Caco-2 (cell line): ENCODE measurements around the gene NCR2. TPM values are rescaled to one million over a fixed set of nuclear protein-coding genes. Genes with fewer than 3 reads are reported as not detected.

ENCODE experiments used
- BruUV-seq: library from RNA; stranded (reverse); fragments of 400-500 nt; replicated peaks from 2 replicates; lab custom pipeline; 2021; lab: Mats Ljungman, UMichigan
- CTCF ChIA-PET: fragments of 300-600 bp; sonication (Branson Sonifier 250); formaldehyde crosslinking; loops from one replicate; lab custom pipeline; 2022; ENCODE audit warnings: antibody characterized with exemption; lab: Charles Lee
- POLR2A ChIA-PET: fragments of 300-600 bp; sonication (Branson Sonifier 250); formaldehyde crosslinking; loops from one replicate; lab custom pipeline; 2022; ENCODE audit warnings: antibody characterized with exemption; lab: Charles Lee
- DNase-seq, 2 experiments: peaks; one replicate each; pipeline versions ENCODE4 v3.0.0 to v3.0.0-alpha.2; 2020 to 2022
- H3K27me3 ChIP-seq: replicated peaks from 2 replicates; pipeline ENCODE4 v1.6.0; 2011; ENCODE audit warnings: low read length; ENCODE audit not compliant: control insufficient read depth, insufficient read depth
- H3K36me3 ChIP-seq: 2 replicates; pipeline ENCODE4 v1.5.1; 2011; ENCODE audit warnings: low read length; ENCODE audit not compliant: control insufficient read depth, insufficient read depth
- H3K4me1 ChIP-seq: fragments of 250-450 bp; sonication (Bioruptor Pico); 2 replicates; pipeline ENCODE4 v1.5.1; 2020; ENCODE audit warnings: mild to moderate bottlenecking
- H3K4me3 ChIP-seq: 2 replicates; pipeline ENCODE4 v1.5.1; 2011; ENCODE audit warnings: low read depth, mild to moderate bottlenecking, control low read depth, low read length
- H3K9me3 ChIP-seq: fragments of 250-450 bp; sonication (Bioruptor Pico); 2 replicates; pipeline ENCODE4 v1.5.1; 2020; ENCODE audit warnings: mild to moderate bottlenecking, moderate library complexity
- H3K27ac Mint-ChIP-seq: one replicate; pipeline ENCODE4 v1.8.0; 2022; ENCODE audit warnings: mixed read lengths; ENCODE audit not compliant: unreplicated experiment
- H3K27me3 Mint-ChIP-seq: one replicate; pipeline ENCODE4 v1.8.0; 2022; ENCODE audit warnings: mixed read lengths; ENCODE audit not compliant: insufficient read depth, unreplicated experiment
- H3K36me3 Mint-ChIP-seq: one replicate; pipeline ENCODE4 v1.8.0; 2022; ENCODE audit warnings: mild to moderate bottlenecking, mixed read lengths; ENCODE audit not compliant: insufficient read depth, unreplicated experiment
- H3K4me1 Mint-ChIP-seq: one replicate; pipeline ENCODE4 v1.8.0; 2022; ENCODE audit warnings: low read depth, mixed read lengths; ENCODE audit not compliant: unreplicated experiment
- H3K4me3 Mint-ChIP-seq: one replicate; pipeline ENCODE4 v1.8.0; 2022; ENCODE audit warnings: mild to moderate bottlenecking, moderate library complexity, mixed read lengths; ENCODE audit not compliant: unreplicated experiment
- H3K9me3 Mint-ChIP-seq: one replicate; pipeline ENCODE4 v1.8.0; 2022; ENCODE audit warnings: mixed read lengths; ENCODE audit not compliant: unreplicated experiment
- intact Hi-C: fragments of 100-400 bp; cut with micrococcal nuclease; formaldehyde crosslinking; loops from one replicate; pipeline ENCODE4 v1.10.0; 2022; ENCODE audit not compliant: unreplicated experiment
- total RNA-seq: library from RNA; stranded (reverse); gene quantifications from 2 replicates; pipeline ENCODE4 v1.2.3, GENCODE V29; 2022
- TF ChIP-seq, protein P1 (sequence below), 2 experiments: fragments of 200-600 bp in 1 of 2; IDR thresholded peaks; 1 replicate in 1 of 2; 2 replicates in 1 of 2; pipeline versions ENCODE4 v1.5.1 to v1.8.0; 2011 to 2022; ENCODE audit warnings: antibody characterized with exemption in 1 of 2, control low read depth in 1 of 2, inconsistent platforms in 1 of 2, low read depth in 1 of 2, low read length in 1 of 2, mild to moderate bottlenecking in 1 of 2, moderate library complexity in 1 of 2; ENCODE audit not compliant: insufficient read depth in 1 of 2, severe bottlenecking in 1 of 2, unreplicated experiment in 1 of 2

NCR2 gene
- total RNA-seq, 1 experiment from 2014 or later: not detected

DNA sequence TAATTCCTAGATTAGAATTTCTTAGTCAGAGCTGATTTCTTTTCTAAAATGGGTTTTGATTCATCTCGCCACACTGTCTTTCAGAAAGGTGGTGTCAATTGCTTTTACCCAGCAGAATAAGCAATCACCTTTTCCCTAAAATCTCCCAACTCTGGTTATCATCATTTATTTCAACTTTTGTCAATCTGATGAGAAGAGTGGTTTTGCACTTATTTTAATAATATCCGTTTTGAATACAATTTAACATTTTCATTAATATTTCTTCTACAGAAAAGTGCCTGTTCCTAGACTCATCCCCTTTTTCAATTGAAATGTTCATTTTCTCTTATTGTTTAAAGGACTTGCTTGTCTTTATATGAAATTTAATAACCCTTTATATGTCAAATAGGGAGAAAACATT lies 8.2 kb upstream of the NCR2 start:
- ChIA-PET POLR2A (no interaction called here), CTCF (no interaction called here)
- H3K9me3 Mint-ChIP-seq: no peaks in the 10 kb centered on the region
- no peak overlapping the region for H3K27ac Mint-ChIP-seq
- no peaks in the 10 kb centered on the region for H3K4me1 ChIP-seq
- peaks cover 7% of the 10 kb centered on the region for H3K4me1 Mint-ChIP-seq
- no peak for DNase-seq
- no peaks in the 10 kb centered on the region; the same call in 1 of the 2 replicates for H3K27me3 ChIP-seq
- intact Hi-C loops: no loop called here
- no peaks in the 10 kb centered on the region for H3K9me3 ChIP-seq
- no peaks in the 10 kb centered on the region; the same call in 1 of the 2 replicates for H3K36me3 ChIP-seq
- H3K27me3 Mint-ChIP-seq: peaks cover 16% of the 10 kb centered on the region
- no peak overlapping the region for H3K4me3 Mint-ChIP-seq
- no TSS peak for BruUV-seq
- no peaks in the 10 kb centered on the region for H3K36me3 Mint-ChIP-seq
- no peak overlapping the region for H3K4me3 ChIP-seq
- TF ChIP-seq, protein P1, sequence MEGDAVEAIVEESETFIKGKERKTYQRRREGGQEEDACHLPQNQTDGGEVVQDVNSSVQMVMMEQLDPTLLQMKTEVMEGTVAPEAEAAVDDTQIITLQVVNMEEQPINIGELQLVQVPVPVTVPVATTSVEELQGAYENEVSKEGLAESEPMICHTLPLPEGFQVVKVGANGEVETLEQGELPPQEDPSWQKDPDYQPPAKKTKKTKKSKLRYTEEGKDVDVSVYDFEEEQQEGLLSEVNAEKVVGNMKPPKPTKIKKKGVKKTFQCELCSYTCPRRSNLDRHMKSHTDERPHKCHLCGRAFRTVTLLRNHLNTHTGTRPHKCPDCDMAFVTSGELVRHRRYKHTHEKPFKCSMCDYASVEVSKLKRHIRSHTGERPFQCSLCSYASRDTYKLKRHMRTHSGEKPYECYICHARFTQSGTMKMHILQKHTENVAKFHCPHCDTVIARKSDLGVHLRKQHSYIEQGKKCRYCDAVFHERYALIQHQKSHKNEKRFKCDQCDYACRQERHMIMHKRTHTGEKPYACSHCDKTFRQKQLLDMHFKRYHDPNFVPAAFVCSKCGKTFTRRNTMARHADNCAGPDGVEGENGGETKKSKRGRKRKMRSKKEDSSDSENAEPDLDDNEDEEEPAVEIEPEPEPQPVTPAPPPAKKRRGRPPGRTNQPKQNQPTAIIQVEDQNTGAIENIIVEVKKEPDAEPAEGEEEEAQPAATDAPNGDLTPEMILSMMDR (IDR thresholded peaks at IDR 0.05; ENCODE audit: insufficient read depth in 1 of 2, low read depth in 1 of 2, low read length in 1 of 2, severe bottlenecking in 1 of 2, unreplicated experiment in 1 of 2): no peak

DNA sequence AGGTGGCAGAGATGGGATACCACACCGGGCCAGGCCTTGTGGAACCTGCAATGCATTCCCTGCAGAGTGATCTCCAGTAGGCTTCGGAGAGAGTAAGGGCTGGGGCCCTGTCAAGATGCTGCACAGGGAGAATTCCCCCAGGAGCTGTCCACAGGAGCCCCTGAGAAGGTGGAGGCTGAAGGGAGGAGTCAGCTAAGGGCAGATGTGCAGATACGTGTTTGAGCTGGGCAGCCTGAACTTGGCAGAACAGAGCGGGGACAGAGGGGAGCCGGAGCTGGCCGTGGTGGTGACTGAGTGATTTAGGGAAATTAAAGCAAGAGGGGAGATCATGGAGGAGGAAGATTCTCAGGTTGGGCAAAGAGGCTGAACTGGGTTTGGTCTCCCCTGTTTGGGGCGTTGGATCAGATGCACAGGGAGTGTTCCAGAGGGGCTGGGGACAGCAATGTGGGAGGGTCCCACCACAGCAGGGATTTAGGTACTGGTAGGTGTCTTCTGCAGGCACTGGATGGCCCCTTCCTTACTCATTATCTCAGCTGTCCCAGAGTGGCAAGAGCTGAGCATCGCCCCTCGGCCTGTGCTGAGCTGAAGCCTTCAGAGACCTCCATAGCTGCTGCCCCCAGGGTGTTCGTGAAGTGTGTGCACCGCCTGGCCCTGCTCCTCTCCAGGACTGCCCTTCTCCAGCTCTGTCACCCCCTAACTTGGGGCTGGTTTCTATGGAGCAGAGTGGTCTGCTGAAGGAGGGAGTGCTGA lies 3.8 kb upstream of the NCR2 start:
- H3K9me3 ChIP-seq: no peaks in the 10 kb centered on the region
- Mint-ChIP-seq H3K4me1 (no peaks in the 10 kb centered on the region), H3K36me3 (no peaks in the 10 kb centered on the region), H3K9me3 (no peaks in the 10 kb centered on the region), H3K27ac (no peak overlapping the region), H3K27me3 (peaks cover 9% of the 10 kb centered on the region), H3K4me3 (no peak overlapping the region)
- H3K4me1 ChIP-seq: no peaks in the 10 kb centered on the region
- BruUV-seq: no TSS peak
- no peaks in the 10 kb centered on the region; the same call in 1 of the 2 replicates for H3K36me3 ChIP-seq
- no peaks in the 10 kb centered on the region; the same call in 1 of the 2 replicates for H3K27me3 ChIP-seq
- no peak for DNase-seq
- no peak overlapping the region for H3K4me3 ChIP-seq
- ChIA-PET POLR2A (no interaction called here), CTCF (no interaction called here)
- TF ChIP-seq, protein P1 (IDR thresholded peaks at IDR 0.05; ENCODE audit: insufficient read depth in 1 of 2, low read depth in 1 of 2, low read length in 1 of 2, severe bottlenecking in 1 of 2, unreplicated experiment in 1 of 2): no peak
- intact Hi-C loops: no loop called here

DNA sequence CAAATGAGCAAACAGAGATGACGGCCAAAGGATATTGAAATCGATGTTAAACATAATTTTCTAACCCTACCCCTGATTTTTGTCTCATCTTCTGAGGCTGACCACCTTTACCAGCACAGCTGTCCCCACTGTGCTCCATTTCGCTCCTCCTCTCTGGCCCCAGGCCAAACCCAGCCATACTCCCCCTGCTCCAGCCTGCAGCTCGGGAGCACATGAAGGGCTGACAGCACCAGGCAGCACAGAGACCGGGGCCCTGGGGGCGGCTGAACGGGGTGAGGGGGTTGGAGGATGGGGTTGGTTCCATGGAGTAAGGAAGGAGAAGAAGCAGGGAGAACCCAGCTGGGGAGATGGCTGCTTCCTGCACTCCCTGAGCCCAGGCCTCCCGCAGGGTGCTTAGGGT lies 3.2 kb upstream of the NCR2 start:
- DNase-seq: no peak
- CTCF ChIA-PET: no interaction called here
- Mint-ChIP-seq H3K9me3 (no peaks in the 10 kb centered on the region), H3K36me3 (no peaks in the 10 kb centered on the region), H3K27me3 (peaks cover 6% of the 10 kb centered on the region), H3K4me1 (no peaks in the 10 kb centered on the region), H3K27ac (no peak overlapping the region), H3K4me3 (no peak overlapping the region)
- Histone ChIP-seq H3K4me1 (no peaks in the 10 kb centered on the region), H3K27me3 (no peaks in the 10 kb centered on the region; the same call in 1 of the 2 replicates), H3K9me3 (no peaks in the 10 kb centered on the region), H3K4me3 (no peak overlapping the region), H3K36me3 (no peaks in the 10 kb centered on the region; the same call in 1 of the 2 replicates)
- TF ChIP-seq, protein P1 (IDR thresholded peaks at IDR 0.05; ENCODE audit: insufficient read depth in 1 of 2, low read depth in 1 of 2, low read length in 1 of 2, severe bottlenecking in 1 of 2, unreplicated experiment in 1 of 2): no peak
- intact Hi-C loops: no loop called here
- no TSS peak for BruUV-seq
- POLR2A ChIA-PET: no interaction called here
